GM21360 (cell line): ENCODE results near the gene TASP1.

ENCODE experiments used
- ATAC-seq: cut with Tn5 transposase; IDR thresholded peaks from one replicate; pipeline ENCODE4 v1.9.1; 2021; ENCODE audit warnings: mild to moderate bottlenecking, moderate library complexity; ENCODE audit not compliant: unreplicated experiment

The TASP1 gene

GRCh38 chr20:13355941-13356486 lies 282.7 kb downstream of the TASP1 start:
- no peak for ATAC-seq

GRCh38 chr20:13355411-13355810 lies 283.3 kb downstream of the TASP1 start:
- ATAC-seq, result no peak

- ATAC-seq, result no peak
Measured at GRCh38 chr20:13353261-13353945, 285.3 kb downstream of the TASP1 start.

GRCh38 chr20:13349235-13349604 lies 289.5 kb downstream of the TASP1 start:
- no peak for ATAC-seq

- ATAC-seq, result no peak
Measured at GRCh38 chr20:13348311-13349234, 290.2 kb downstream of the TASP1 start.

GRCh38 chr20:13344671-13345070 lies 294.1 kb downstream of the TASP1 start:
- ATAC-seq, result no peak

- ATAC-seq, result no peak
Measured at GRCh38 chr20:13342469-13343242, 296.1 kb downstream of the TASP1 start.

- ATAC-seq, result no peak
Measured at GRCh38 chr20:13341737-13342393, 296.9 kb downstream of the TASP1 start.

- no peak for ATAC-seq
Measured at GRCh38 chr20:13340088-13340487, 298.6 kb downstream of the TASP1 start.
